Nephron (organoid): Measurements from ENCODE around the gene DBNDD2.

ENCODE experiments used
- H3K27ac Mint-ChIP-seq, 3 experiments: 2 replicates each; pipeline ENCODE4 v1.8.0; 2020; ENCODE audit warnings: mixed read lengths in 3 of 3, mild to moderate bottlenecking in 2 of 3, moderate library complexity in 1 of 3
- H3K27me3 Mint-ChIP-seq: 2 replicates; pipeline ENCODE4 v1.8.0; 2021; ENCODE audit warnings: low read depth, mild to moderate bottlenecking, moderate library complexity, mixed read lengths
- H3K36me3 Mint-ChIP-seq: 2 replicates; pipeline ENCODE4 v1.8.0; 2020; ENCODE audit warnings: low read depth, mixed read lengths
- H3K4me1 Mint-ChIP-seq: 2 replicates; pipeline ENCODE4 v1.8.0; 2020; ENCODE audit warnings: mixed read lengths
- H3K4me3 Mint-ChIP-seq, 3 experiments: 2 replicates each; pipeline ENCODE4 v1.8.0; 2020; ENCODE audit warnings: mild to moderate bottlenecking in 3 of 3, mixed read lengths in 3 of 3, moderate library complexity in 2 of 3
- H3K9me3 Mint-ChIP-seq: 2 replicates; pipeline ENCODE4 v1.8.0; 2020; ENCODE audit warnings: mixed read lengths
- CTCF ChIP-seq, 3 experiments: fragments of 200-600 bp; sonication (generic); IDR thresholded peaks; one replicate each; pipeline ENCODE4 v1.5.0; 2021; ENCODE audit warnings: antibody characterized with exemption in 3 of 3; ENCODE audit not compliant: unreplicated experiment in 3 of 3

DBNDD2 gene

GRCh38 chr20:45413479-45413878, 5.4 kb downstream of the DBNDD2 start:
- peak overlapping the region in 1 of 3 experiments; percentile 25 for H3K4me3 Mint-ChIP-seq
- H3K27me3 Mint-ChIP-seq = peaks cover 10% of the 10 kb centered on the region
- H3K4me1 Mint-ChIP-seq = peaks cover 21% of the 10 kb centered on the region
- TF ChIP-seq CTCF (IDR thresholded peaks at IDR 0.05; ENCODE audit: unreplicated experiment in 3 of 3) = no peak
- no peaks in the 10 kb centered on the region for H3K9me3 Mint-ChIP-seq
- H3K27ac Mint-ChIP-seq = no peak overlapping the region
- H3K36me3 Mint-ChIP-seq = no peaks in the 10 kb centered on the region

- TF ChIP-seq CTCF (IDR thresholded peaks at IDR 0.05; ENCODE audit: unreplicated experiment in 3 of 3) = no peak
- H3K27ac Mint-ChIP-seq = peak within 1 kb of the TSS; percentile 78 to 95 (median 84)
- peaks cover 14% of the 10 kb centered on the region for H3K36me3 Mint-ChIP-seq
- H3K4me1 Mint-ChIP-seq = peaks cover 21% of the 10 kb centered on the region
- peak within 1 kb of the TSS; percentile 95 to 98 (median 96) for H3K4me3 Mint-ChIP-seq
- H3K27me3 Mint-ChIP-seq = no peaks in the 10 kb centered on the region
- H3K9me3 Mint-ChIP-seq = no peaks in the 10 kb centered on the region
Observed at GRCh38 chr20:45415822-45416637, 7.9 kb downstream of the DBNDD2 start, which contains the start of gene PIGT. Gene PIGT, plus strand, starts transcription at chr20:45416141. Its CDS starts 16 bp downstream, at chr20:45416157.

GRCh38 chr20:45416917-45417316, 8.8 kb downstream of the DBNDD2 start:
- Mint-ChIP-seq H3K27ac (no peak overlapping the region), H3K4me1 (peaks cover 21% of the 10 kb centered on the region), H3K36me3 (peaks cover 19% of the 10 kb centered on the region), H3K9me3 (no peaks in the 10 kb centered on the region), H3K4me3 (peak overlapping the region; percentile 95 to 98 (median 96)), H3K27me3 (no peaks in the 10 kb centered on the region)
- TF ChIP-seq CTCF (IDR thresholded peaks at IDR 0.05; ENCODE audit: unreplicated experiment in 3 of 3) = no peak

- Mint-ChIP-seq H3K27me3 (no peaks in the 10 kb centered on the region), H3K4me1 (peaks cover 21% of the 10 kb centered on the region), H3K4me3 (peak overlapping the region in 2 of 3 experiments; percentile 40 to 64), H3K27ac (no peak overlapping the region), H3K9me3 (no peaks in the 10 kb centered on the region), H3K36me3 (peaks cover 26% of the 10 kb centered on the region)
- no peak for TF ChIP-seq CTCF (IDR thresholded peaks at IDR 0.05; ENCODE audit: unreplicated experiment in 3 of 3)
Observed at GRCh38 chr20:45419188-45420091, 11.4 kb downstream of the DBNDD2 start.

GRCh38 chr20:45420125-45420524, 12.0 kb downstream of the DBNDD2 start:
- no peak for TF ChIP-seq CTCF (IDR thresholded peaks at IDR 0.05; ENCODE audit: unreplicated experiment in 3 of 3)
- no peak overlapping the region for H3K27ac Mint-ChIP-seq
- H3K4me1 Mint-ChIP-seq = peaks cover 20% of the 10 kb centered on the region
- H3K9me3 Mint-ChIP-seq = no peaks in the 10 kb centered on the region
- H3K27me3 Mint-ChIP-seq = no peaks in the 10 kb centered on the region
- H3K36me3 Mint-ChIP-seq = peaks cover 30% of the 10 kb centered on the region
- H3K4me3 Mint-ChIP-seq = peak overlapping the region in 1 of 3 experiments; percentile 26
